NCI-H2227 treated with DMSO at 0.1 percent for 48 hours (cell line): ENCODE results near the gene UBN2.
"Not testable (repeated sequence)": the region's sequence is repeated elsewhere in the genome, so short reads cannot be mapped to it uniquely, and the experiment has no call there.

ENCODE experiments used
- DNase-seq: peaks from one replicate; lab custom pipeline; 2025; lab: John Stamatoyannopoulos, UW

The UBN2 gene

DNA sequence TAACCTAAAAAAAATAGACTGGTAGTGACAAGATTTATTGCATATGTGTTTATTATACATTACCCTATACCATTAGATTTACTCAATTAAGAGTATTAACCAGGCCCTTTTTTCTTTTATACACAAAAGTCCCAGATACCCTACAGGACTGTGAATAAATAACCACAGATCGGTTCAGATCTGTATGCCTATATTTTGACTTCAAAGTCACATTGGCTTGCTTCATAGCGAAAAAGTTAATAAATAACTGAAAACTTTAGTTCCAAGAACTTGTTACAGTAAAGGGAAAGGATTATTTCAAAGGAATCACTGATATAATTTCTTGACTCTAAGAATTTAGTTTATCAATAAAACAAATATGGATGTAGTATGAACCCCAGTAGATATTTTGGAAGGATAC lies 68.3 kb downstream of the UBN2 start:
- no peak for DNase-seq

- DNase-seq, result no peak
These were observed 69.4 kb downstream of the UBN2 start for GRCh38 chr7:139300390-139300789.

GRCh38 chr7:139304517-139304916 lies 73.5 kb downstream of the UBN2 start:
- no peak for DNase-seq

- no peak for DNase-seq
These were observed 87.0 kb downstream of the UBN2 start for GRCh38 chr7:139317939-139318505.

DNA sequence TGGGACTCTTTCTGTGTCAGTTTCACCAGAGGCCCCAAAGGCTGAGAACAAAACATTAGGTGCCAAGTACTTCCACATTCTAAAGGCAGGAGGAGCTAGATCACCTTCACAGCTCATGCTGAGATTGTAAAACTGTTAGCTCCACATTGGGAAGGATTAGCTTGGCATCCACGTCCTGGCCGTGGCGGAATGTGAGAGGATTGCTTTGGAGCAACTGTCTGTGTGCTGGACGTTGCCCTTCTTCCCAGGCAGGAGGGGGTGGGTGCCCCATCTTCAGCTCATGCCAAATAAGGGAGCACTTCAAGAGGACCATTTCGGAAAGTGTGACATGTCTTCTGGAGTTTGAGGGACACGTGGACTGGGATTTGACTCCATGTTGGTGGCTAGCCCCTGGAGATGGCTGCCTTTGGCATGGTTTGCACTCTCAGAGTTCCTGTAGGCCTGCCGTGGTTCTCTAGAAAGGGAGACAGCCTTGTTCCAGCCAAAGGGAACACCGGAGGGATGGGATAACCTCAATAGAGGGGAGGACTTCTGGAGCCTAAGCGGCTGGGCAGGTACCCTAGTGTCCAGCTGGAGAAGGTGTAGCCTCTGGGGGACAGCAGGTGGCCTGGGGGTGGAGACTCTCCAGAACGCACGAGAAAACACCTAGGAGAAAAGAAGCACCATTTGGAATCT lies 90.2 kb downstream of the UBN2 start:
- no peak for DNase-seq

DNA sequence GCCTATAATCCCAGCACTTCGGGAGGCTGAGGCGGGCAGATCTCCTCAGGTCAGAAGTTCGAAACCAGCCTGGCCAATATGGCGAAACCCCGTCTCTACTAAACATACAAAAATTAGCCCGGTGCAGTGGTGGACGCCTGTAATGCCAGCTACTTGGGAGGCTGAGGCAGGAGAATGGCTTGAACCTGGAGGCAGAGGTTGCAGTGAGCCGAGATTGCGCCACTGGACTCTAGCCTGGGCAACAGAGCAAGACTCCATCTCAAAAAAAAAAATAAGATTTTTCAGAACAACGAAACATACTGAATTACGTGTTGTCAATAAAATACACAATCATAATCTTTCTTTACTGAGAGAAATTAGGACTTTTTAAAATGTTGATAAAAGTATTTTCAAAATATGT lies 93.7 kb downstream of the UBN2 start:
- DNase-seq, result not testable (repeated sequence)

DNA sequence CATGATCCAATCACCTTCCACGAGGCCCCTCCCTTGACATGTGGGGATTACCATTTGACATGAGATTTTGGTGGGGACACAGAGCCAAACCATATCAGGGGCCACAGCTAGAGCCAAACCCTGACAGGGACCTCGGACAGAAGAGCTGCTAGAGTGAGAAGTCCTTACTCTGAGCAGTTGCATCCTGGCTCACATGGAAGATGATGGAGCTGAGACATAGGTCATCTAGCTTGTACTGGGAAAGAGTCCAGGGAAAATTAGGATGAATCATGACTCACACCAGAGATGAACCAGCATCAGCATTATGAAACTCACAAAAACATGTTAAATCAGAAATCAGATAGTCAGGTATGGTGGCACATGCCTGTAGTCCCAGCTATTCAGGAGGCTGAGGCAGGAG lies 97.3 kb downstream of the UBN2 start:
- DNase-seq, result no peak

DNA sequence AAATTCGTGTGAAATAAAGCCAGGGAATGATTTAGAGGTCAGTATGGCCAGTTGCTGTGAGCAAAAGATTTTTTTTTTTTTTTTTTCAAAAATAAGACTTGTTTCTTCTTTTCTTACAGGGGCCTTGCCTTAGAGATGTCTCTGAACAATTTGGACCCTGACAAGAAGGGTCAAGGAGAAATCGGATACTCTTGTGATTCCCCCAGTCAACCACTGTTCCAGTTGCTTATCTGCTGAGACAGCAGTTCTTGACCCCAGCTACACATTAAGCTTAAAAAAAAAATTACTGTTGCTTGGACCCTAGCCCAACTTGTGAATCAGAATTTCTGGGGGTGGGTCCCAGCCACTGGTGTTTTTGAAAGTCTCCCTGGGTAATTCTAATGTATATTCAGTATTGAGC lies 98.1 kb downstream of the UBN2 start:
- no peak for DNase-seq

- no peak for DNase-seq
These were observed 99.4 kb downstream of the UBN2 start for GRCh38 chr7:139330333-139331030.

DNA sequence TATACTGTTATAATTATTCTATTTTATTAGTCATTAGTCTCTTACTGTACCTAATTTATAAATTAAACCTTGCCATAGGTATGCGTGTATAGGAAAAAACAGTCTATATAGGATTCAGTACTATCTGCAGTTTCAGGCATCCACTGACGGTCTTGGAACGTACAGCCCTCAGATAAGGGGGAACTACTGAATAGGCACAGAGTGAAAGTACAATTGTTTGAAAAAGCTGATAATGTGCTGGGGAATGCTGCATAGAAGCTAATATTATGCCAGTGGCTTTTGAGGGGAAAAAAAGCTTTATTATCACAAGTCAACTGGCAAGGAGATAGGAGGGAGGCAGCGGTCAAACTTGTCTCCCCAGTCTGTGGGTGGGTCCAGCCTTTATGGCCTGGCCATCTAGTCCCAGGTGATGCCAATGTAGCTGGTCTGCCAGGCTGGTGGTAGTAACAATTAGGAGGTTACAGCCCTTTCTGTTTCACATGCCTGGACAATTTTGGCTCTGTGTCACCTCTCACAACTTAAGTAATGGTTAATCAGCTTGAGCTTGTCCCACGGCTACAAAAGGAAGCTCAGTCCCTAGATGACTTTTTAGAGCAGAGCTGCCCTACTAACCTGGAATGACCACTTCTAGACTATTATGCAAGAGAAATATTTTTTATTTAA lies 101.8 kb downstream of the UBN2 start:
- DNase-seq, result no peak

DNA sequence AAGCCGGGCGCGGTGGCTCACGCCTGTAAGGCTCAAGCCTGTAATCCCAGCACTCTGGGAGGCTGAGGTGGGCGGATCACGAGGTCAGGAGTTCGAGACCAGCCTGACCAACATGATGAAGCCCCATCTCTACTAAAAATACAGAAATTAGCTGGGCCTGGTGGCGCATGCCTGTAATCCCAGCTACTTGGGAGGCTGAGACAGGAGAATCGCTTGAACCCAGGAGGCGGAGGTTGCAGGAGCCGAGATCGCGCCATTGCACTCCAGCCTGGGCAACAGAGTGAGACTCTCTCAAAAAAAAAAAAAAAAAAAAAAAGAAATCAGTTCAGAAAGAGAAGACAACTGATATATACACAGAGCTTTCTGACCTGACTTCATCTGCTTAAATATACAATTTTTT lies 102.4 kb downstream of the UBN2 start:
- not testable (repeated sequence) for DNase-seq

- no peak for DNase-seq
These were observed 103.5 kb downstream of the UBN2 start for GRCh38 chr7:139334399-139335150.

GRCh38 chr7:139339025-139339424 lies 108.0 kb downstream of the UBN2 start:
- no peak for DNase-seq

DNA sequence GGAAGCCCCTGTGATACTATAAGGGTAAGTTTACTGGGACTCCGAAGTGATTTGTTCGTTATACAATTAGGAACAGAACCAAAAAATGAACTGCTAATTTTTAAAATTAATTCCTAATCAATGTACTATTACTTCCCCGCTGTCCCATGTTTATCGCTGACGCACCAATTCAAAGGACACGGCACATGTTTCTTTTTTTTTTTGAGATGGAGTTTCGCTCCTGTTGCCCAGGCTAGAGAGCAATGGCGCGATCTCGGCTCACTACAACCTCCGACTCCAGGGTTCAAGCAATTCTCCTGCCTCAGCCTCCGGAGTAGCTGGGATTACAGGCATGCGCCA lies 108.6 kb downstream of the UBN2 start:
- DNase-seq, result no peak

DNA sequence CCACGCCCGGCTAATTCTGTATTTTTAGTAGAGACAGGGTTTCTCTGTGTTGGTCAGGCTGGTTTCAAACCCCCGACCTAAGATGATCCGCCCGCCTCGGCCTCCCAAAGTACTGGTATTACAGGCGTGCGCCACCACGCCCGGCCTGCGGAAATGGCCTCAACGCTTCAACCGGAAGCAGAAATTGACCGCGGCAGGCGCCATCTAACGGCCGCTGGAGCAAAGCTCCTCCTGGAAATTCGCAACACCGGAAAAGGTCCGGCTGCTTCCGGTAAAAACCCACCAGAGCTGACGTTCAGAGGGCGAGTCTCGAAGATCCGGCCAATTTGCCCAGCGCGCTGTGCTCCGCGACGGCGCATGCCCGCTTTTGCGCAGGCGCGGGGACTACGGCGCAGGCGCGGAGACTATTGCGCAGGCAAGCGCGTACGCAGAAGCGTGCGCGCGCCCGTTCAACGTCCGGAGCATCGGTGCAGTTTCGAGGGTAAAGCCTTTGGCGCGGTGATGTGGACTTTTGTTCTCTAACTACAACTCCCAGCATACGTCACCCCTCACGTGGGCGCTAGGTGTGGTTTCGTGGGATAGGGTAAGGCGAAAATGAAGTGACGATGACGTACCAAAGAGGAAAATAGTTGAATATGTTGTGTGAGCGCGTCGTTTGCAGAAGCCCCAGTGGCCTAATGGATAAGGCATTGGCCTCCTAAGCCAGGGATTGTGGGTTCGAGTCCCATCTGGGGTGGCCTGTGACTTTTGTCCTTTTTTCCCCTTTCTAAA lies 109.2 kb downstream of the UBN2 start:
- peak; percentile 99 for DNase-seq

GRCh38 chr7:139340808-139341057 lies 109.7 kb downstream of the UBN2 start:
- DNase-seq, result no peak

- peak; percentile 99 for DNase-seq
These were observed 110.2 kb downstream of the UBN2 start, which contains the start of gene FMC1 for GRCh38 chr7:139341058-139341775. TSS of gene FMC1 (plus strand) at chr7:139341337. CDS start at chr7:139341385, 48 bp downstream.

DNA sequence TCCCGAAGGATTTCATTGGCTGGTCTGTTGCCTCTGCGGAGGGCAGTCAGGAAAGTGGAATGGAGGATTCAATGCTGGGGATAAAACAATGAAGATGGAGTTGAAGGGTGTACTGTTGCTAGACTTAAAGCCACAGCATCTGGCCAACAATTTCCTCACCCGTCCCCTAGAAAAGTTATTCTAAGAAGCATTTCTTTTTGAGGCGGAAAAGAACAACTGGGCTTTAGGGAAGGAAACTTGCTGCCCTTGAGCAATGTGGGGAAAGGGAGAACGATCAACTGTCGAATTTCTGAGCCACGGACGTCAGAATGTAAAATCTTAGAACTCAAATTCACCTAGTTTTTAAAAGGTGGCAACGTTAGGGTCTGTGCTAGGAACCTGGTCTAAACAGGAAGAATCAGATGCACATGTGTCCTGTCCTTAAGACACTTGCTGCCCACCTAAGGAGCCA lies 110.8 kb downstream of the UBN2 start:
- DNase-seq, result no peak

- DNase-seq, result no peak
These were observed 114.0 kb downstream of the UBN2 start for GRCh38 chr7:139345042-139345441.

- DNase-seq, result no peak
These were observed 120.0 kb downstream of the UBN2 start for GRCh38 chr7:139351027-139351426.

- no peak for DNase-seq
These were observed 123.7 kb downstream of the UBN2 start for GRCh38 chr7:139354729-139355128.
